Immature natural killer cell (primary cell): ENCODE measurements around the gene KIF5B. TPM values are rescaled to one million over a fixed set of nuclear protein-coding genes. Genes with fewer than 3 reads are reported as not detected.
"Not testable (repeated sequence)": the region's sequence is repeated elsewhere in the genome, so short reads cannot be mapped to it uniquely, and the experiment has no call there.

ENCODE experiments used
- DNase-seq, 3 donors: peaks; one replicate each; pipeline ENCODE4 v3.0.0; 2022; ENCODE audit warnings: mixed read lengths in 1 of 3
- H3K27ac Mint-ChIP-seq, 6 donors: one replicate each; pipeline ENCODE4 v1.8.0; 2020; ENCODE audit warnings: mixed read lengths in 6 of 6, mild to moderate bottlenecking in 5 of 6, inconsistent platforms in 4 of 6, moderate library complexity in 3 of 6
- H3K27me3 Mint-ChIP-seq, 3 donors: one replicate each; pipeline ENCODE4 v1.8.0; 2020 to 2021; ENCODE audit warnings: low read depth in 3 of 3, mild to moderate bottlenecking in 3 of 3, mixed read lengths in 3 of 3, moderate library complexity in 3 of 3, inconsistent platforms in 1 of 3
- H3K36me3 Mint-ChIP-seq, 3 donors: one replicate each; pipeline ENCODE4 v1.8.0; 2020; ENCODE audit warnings: mixed read lengths in 3 of 3, inconsistent platforms in 2 of 3, mild to moderate bottlenecking in 2 of 3
- H3K4me1 Mint-ChIP-seq, 2 donors: one replicate each; pipeline ENCODE4 v1.8.0; 2020; ENCODE audit warnings: inconsistent platforms in 2 of 2, mild to moderate bottlenecking in 2 of 2, mixed read lengths in 2 of 2, moderate library complexity in 1 of 2
- H3K4me3 Mint-ChIP-seq, 5 donors: one replicate each; pipeline ENCODE4 v1.8.0; 2020; ENCODE audit warnings: mild to moderate bottlenecking in 5 of 5, mixed read lengths in 5 of 5, inconsistent platforms in 3 of 5, moderate library complexity in 3 of 5
- H3K9me3 Mint-ChIP-seq, 6 donors: one replicate each; pipeline ENCODE4 v1.8.0; 2020; ENCODE audit warnings: mild to moderate bottlenecking in 6 of 6, mixed read lengths in 6 of 6, inconsistent platforms in 4 of 6, moderate library complexity in 3 of 6
- polyA plus RNA-seq, 3 donors: library from polyadenylated mRNA; unstranded; fragments of 300-500 nt; fragmentation: Illumina TruSeq; gene quantifications; one replicate each; pipeline ENCODE4 v1.2.3, GENCODE V29; 2021

KIF5B gene
- polyA plus RNA-seq, 3 donors from 2014 or later = 15.0 to 24.8 (median 15.3) TPM

- DNase-seq = no peak
- Mint-ChIP-seq H3K4me3 (peak overlapping the region in 4 of 5 donors; percentile 9 to 56 (median 10)), H3K9me3 (no peaks in the 10 kb centered on the region), H3K27ac (peak overlapping the region in 4 of 6 donors; percentile 17 to 54 (median 41)), H3K27me3 (peaks cover 0 to 2% (median 1%) of the 10 kb centered on the region in 3 donors), H3K4me1 (peaks cover 90 to 100% of the 10 kb centered on the region in 2 donors), H3K36me3 (peaks cover 9 to 15% (median 10%) of the 10 kb centered on the region in 3 donors)
Observed at GRCh38 chr10:32050177-32050576, 6.0 kb downstream of the KIF5B start.

GRCh38 chr10:32049113-32049512 is 7.1 kb downstream of the KIF5B start:
- Mint-ChIP-seq H3K9me3 (no peaks in the 10 kb centered on the region), H3K27ac (peak overlapping the region in 1 of 6 donors; percentile 2), H3K4me1 (peaks cover 90 to 100% of the 10 kb centered on the region in 2 donors), H3K36me3 (peaks cover 9 to 19% (median 10%) of the 10 kb centered on the region in 3 donors), H3K4me3 (peak overlapping the region in 1 of 5 donors; percentile 56), H3K27me3 (peaks cover 0 to 2% (median 0%) of the 10 kb centered on the region in 3 donors)
- no peak for DNase-seq

GRCh38 chr10:32048282-32048681 is 7.9 kb downstream of the KIF5B start:
- peaks cover 10 to 19% (median 12%) of the 10 kb centered on the region in 3 donors for H3K36me3 Mint-ChIP-seq
- peak overlapping the region in 1 of 6 donors; percentile 3 for H3K27ac Mint-ChIP-seq

GRCh38 chr10:32047881-32048280 is 8.3 kb downstream of the KIF5B start:
- H3K4me1 Mint-ChIP-seq = peaks cover 91 to 100% of the 10 kb centered on the region in 2 donors

More at GRCh38 chr10:32048282-32048681, 7.9 kb downstream of the KIF5B start:
- no peaks in the 10 kb centered on the region for H3K9me3 Mint-ChIP-seq
- H3K27me3 Mint-ChIP-seq = peaks cover 0 to 2% (median 0%) of the 10 kb centered on the region in 3 donors
- H3K4me3 Mint-ChIP-seq = no peak overlapping the region
- H3K4me1 Mint-ChIP-seq = peaks cover 91 to 100% of the 10 kb centered on the region in 2 donors
- no peak for DNase-seq

GRCh38 chr10:32046151-32046550 is 10.1 kb downstream of the KIF5B start:
- H3K27me3 Mint-ChIP-seq = peaks cover 0 to 2% (median 0%) of the 10 kb centered on the region in 3 donors
- DNase-seq = no peak
- no peak overlapping the region for H3K4me3 Mint-ChIP-seq
- H3K9me3 Mint-ChIP-seq = no peaks in the 10 kb centered on the region
- peaks cover 10 to 19% (median 12%) of the 10 kb centered on the region in 3 donors for H3K36me3 Mint-ChIP-seq
- H3K4me1 Mint-ChIP-seq = peaks cover 88 to 100% of the 10 kb centered on the region in 2 donors
- H3K27ac Mint-ChIP-seq = peak overlapping the region in 2 of 6 donors; percentile 13 to 32

More at GRCh38 chr10:32047881-32048280, 8.3 kb downstream of the KIF5B start:
- Mint-ChIP-seq H3K4me3 (no peak overlapping the region), H3K9me3 (no peaks in the 10 kb centered on the region), H3K27me3 (peaks cover 0 to 2% (median 0%) of the 10 kb centered on the region in 3 donors), H3K27ac (peak overlapping the region in 1 of 6 donors; percentile 3), H3K36me3 (peaks cover 10 to 19% (median 12%) of the 10 kb centered on the region in 3 donors)
- DNase-seq = no peak

GRCh38 chr10:32042730-32043129 is 13.5 kb downstream of the KIF5B start:
- not testable (repeated sequence) for H3K27me3 Mint-ChIP-seq, H3K9me3 Mint-ChIP-seq, DNase-seq
- peaks cover 10 to 23% (median 12%) of the 10 kb centered on the region in 3 donors for H3K36me3 Mint-ChIP-seq
- peak overlapping the region in 1 of 5 donors; percentile 49 for H3K4me3 Mint-ChIP-seq
- peak overlapping the region in 5 of 6 donors; percentile 5 to 89 (median 37) for H3K27ac Mint-ChIP-seq
- peaks cover 72 to 93% of the 10 kb centered on the region in 2 donors for H3K4me1 Mint-ChIP-seq

- Mint-ChIP-seq H3K4me3 (peak overlapping the region in 4 of 5 donors; percentile 4 to 47 (median 42)), H3K27me3 (peaks cover 0 to under 1% (median 0%) of the 10 kb centered on the region in 3 donors), H3K36me3 (peaks cover 5 to 23% (median 6%) of the 10 kb centered on the region in 3 donors), H3K27ac (peak overlapping the region in 5 of 6 donors; percentile 13 to 36 (median 22)), H3K4me1 (peaks cover 62 to 80% of the 10 kb centered on the region in 2 donors), H3K9me3 (no peaks in the 10 kb centered on the region)
- DNase-seq = no peak
Observed at GRCh38 chr10:32041290-32042028, 14.8 kb downstream of the KIF5B start.

- Mint-ChIP-seq H3K4me1 (peaks cover 45 to 63% of the 10 kb centered on the region in 2 donors), H3K27ac (no peak overlapping the region), H3K4me3 (no peak overlapping the region), H3K9me3 (no peaks in the 10 kb centered on the region), H3K36me3 (peaks cover 4 to 24% (median 11%) of the 10 kb centered on the region in 3 donors), H3K27me3 (no peaks in the 10 kb centered on the region)
- no peak for DNase-seq
Observed at GRCh38 chr10:32039734-32040133, 16.5 kb downstream of the KIF5B start.

- no peaks in the 10 kb centered on the region for H3K9me3 Mint-ChIP-seq
- H3K27me3 Mint-ChIP-seq = peaks cover 0 to 2% (median 0%) of the 10 kb centered on the region in 3 donors
- H3K36me3 Mint-ChIP-seq = peaks cover 5 to 31% (median 14%) of the 10 kb centered on the region in 3 donors
- H3K4me3 Mint-ChIP-seq = no peak overlapping the region
- no peak overlapping the region for H3K27ac Mint-ChIP-seq
- no peak for DNase-seq
- peaks cover 36 to 54% of the 10 kb centered on the region in 2 donors for H3K4me1 Mint-ChIP-seq
Observed at GRCh38 chr10:32038777-32039176, 17.4 kb downstream of the KIF5B start.

- H3K9me3 Mint-ChIP-seq = no peaks in the 10 kb centered on the region
- DNase-seq = no peak
- H3K4me3 Mint-ChIP-seq = no peak overlapping the region
- peaks cover 19 to 35% of the 10 kb centered on the region in 2 donors for H3K4me1 Mint-ChIP-seq
- peaks cover 20 to 47% (median 21%) of the 10 kb centered on the region in 3 donors for H3K36me3 Mint-ChIP-seq
- H3K27ac Mint-ChIP-seq = no peak overlapping the region
- peaks cover 0 to 2% (median 0%) of the 10 kb centered on the region in 3 donors for H3K27me3 Mint-ChIP-seq
Observed at GRCh38 chr10:32036922-32037321, 19.3 kb downstream of the KIF5B start.

GRCh38 chr10:32035038-32035437 is 21.2 kb downstream of the KIF5B start:
- Mint-ChIP-seq H3K27ac (no peak overlapping the region), H3K27me3 (peaks cover 0 to 2% (median 0%) of the 10 kb centered on the region in 3 donors), H3K4me3 (no peak overlapping the region), H3K4me1 (peaks cover 6 to 26% of the 10 kb centered on the region in 2 donors), H3K36me3 (peaks cover 25 to 58% (median 28%) of the 10 kb centered on the region in 3 donors), H3K9me3 (no peaks in the 10 kb centered on the region)
- DNase-seq = no peak

- no peak overlapping the region for H3K4me3 Mint-ChIP-seq
- H3K9me3 Mint-ChIP-seq = no peaks in the 10 kb centered on the region
- H3K27me3 Mint-ChIP-seq = peaks cover 0 to 2% (median 0%) of the 10 kb centered on the region in 3 donors
- no peak for DNase-seq
- H3K27ac Mint-ChIP-seq = no peak overlapping the region
- peaks cover 10 to 31% of the 10 kb centered on the region in 2 donors for H3K4me1 Mint-ChIP-seq
- H3K36me3 Mint-ChIP-seq = peaks cover 31 to 72% (median 37%) of the 10 kb centered on the region in 3 donors
Observed at GRCh38 chr10:32033171-32033570, 23.1 kb downstream of the KIF5B start.

- H3K36me3 Mint-ChIP-seq = peaks cover 31 to 66% (median 36%) of the 10 kb centered on the region in 3 donors
- H3K27ac Mint-ChIP-seq = peak overlapping the region in 1 of 6 donors; percentile 49
Observed at GRCh38 chr10:32031920-32032319, 24.3 kb downstream of the KIF5B start.

GRCh38 chr10:32031424-32031823 is 24.8 kb downstream of the KIF5B start:
- Mint-ChIP-seq H3K27ac (no peak overlapping the region), H3K9me3 (no peaks in the 10 kb centered on the region), H3K27me3 (peaks cover 0 to 2% (median 0%) of the 10 kb centered on the region in 3 donors), H3K36me3 (peaks cover 31 to 65% (median 40%) of the 10 kb centered on the region in 3 donors), H3K4me3 (no peak overlapping the region), H3K4me1 (peaks cover 10 to 28% of the 10 kb centered on the region in 2 donors)
- DNase-seq = no peak

More at GRCh38 chr10:32031920-32032319, 24.3 kb downstream of the KIF5B start:
- peaks cover 10 to 28% of the 10 kb centered on the region in 2 donors for H3K4me1 Mint-ChIP-seq
- no peak overlapping the region for H3K4me3 Mint-ChIP-seq
- no peaks in the 10 kb centered on the region for H3K9me3 Mint-ChIP-seq
- H3K27me3 Mint-ChIP-seq = peaks cover 0 to 2% (median 0%) of the 10 kb centered on the region in 3 donors
- no peak for DNase-seq
